HG02678 (cell line): ENCODE data around the gene INPP4B.

Experiments
- ATAC-seq: cut with Tn5 transposase; IDR thresholded peaks from one replicate; pipeline ENCODE4 v1.9.1; 2021; ENCODE audit warnings: mild to moderate bottlenecking, moderate library complexity; ENCODE audit not compliant: unreplicated experiment

The INPP4B gene

GRCh38 chr4:142741995-142742394, 104.1 kb downstream of the INPP4B start:
- ATAC-seq, result no peak

DNA sequence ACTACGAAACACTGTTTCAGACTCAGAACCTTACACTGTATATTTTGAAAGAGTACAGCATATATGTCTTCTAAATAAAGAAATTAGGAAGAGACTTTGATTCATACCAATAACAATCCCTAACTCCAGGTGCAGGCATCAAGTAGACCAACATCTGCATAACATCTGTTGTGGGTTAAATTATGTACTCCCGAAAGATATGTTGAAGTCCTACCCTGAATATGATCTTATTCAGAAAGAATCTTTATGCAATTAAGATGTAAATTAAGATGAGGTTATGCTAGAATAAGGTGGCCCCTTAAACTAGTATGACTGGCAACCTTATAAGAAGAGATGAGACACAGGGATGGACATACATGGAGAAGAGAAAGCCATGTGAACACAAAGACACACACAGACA, 117.9 kb downstream of the INPP4B start:
- no peak for ATAC-seq

DNA sequence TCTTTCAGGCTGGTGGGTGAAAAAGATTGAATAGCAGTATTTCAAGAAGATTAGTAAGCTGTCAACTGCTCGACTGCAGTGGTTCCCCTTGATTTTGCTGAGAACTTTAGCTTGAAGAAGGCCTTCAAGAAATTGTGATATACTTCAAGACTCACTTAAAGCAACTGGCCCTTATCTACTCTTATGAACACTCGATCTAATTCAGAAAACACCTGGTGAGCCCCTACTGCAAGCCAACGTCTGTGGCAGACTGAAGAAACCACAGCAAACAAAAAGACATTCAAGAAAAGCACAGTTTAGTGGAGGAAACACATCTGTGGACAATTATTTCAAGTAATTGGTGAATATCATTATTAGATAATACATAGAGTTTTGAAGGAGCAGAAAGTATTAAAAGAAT, 119.0 kb downstream of the INPP4B start:
- no peak for ATAC-seq

GRCh38 chr4:142725886-142726285, 120.2 kb downstream of the INPP4B start:
- ATAC-seq, result no peak

GRCh38 chr4:142721187-142721586, 124.9 kb downstream of the INPP4B start:
- ATAC-seq, result no peak

DNA sequence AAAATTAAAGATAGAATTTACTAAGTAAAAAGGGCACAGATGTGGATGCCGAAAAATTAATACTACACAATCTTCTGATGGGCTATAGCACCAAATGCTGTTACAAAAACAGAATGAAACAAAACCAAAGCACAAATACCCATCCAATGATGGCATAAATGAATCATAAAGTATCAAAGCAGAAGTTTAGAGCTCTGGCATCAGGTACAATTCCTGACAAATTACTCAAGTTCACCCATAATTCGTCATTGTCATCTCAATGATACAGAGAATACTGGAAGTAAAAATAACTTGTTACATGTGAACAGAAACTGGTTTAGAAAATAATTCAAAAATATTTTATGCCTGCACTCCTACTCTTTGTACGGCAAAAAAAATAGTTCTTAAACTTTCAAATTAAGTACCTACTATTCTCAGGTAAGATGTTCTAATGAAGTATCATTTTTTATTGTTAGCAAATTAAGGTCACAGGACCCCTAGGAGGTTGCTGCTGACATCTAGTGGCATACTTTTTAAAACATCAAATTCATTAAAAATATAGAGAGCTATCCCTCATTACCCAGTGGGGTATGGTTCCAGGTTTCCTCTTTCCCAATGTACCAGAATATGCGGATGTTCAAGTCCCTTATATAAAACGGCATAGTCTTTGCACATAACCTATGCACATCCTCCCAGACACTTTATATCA, 126.1 kb downstream of the INPP4B start:
- ATAC-seq, result no peak

GRCh38 chr4:142718981-142719380, 127.1 kb downstream of the INPP4B start:
- no peak for ATAC-seq

DNA sequence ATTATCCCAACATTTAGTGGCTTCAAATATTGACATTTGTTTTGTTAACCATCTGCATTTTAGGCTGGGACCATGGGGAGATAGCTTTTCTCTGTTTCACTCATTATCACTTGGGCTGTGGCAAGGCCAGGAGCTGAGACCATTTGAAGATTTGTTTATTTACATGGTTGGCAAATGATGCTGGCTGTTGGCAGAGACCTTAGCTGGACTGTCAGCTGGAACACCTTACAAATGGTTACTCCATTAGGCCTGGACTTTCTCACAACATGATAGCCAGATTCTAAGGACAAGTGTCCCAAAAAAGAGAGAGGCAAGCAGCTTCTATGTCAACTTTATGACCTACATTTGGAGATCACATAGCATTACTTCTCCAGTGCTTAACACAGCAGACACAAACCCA, 130.4 kb downstream of the INPP4B start:
- no peak for ATAC-seq

DNA sequence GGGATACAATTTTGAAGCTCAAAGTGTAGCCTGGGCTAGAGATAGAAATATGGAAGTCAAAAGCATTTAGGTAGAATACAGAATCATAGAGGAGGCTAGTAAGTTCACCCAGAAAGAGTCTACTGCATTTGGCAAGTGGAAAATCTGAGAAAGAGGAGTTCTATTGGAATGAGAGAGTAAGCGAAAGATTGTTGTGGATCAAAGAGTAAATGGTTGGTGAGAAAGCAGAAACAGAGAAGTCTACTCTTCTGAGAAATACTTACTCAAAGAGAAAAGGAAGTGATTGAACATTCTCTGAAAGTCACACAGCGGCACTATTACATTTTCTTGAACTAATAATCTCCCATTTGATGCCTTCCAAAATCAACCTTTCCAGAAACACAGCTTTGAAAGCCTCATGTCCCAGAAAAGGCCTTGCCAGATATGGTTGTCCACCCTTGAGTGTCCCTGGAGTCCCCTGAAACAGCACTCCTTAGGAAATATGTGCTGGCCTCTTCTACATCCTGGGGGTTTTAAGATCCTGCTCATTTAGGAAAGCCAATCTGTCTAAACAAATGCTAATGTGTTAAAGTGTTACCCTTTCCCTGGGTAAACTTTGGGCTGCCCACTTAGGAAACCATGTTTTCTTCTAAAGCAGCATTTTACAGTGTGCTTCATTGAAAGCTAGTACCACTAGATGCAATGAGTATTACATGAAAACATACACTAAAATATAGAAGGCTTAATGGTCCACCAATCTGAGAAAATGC, 132.6 kb downstream of the INPP4B start:
- no peak for ATAC-seq

- no peak for ATAC-seq
These were observed 137.9 kb downstream of the INPP4B start for GRCh38 chr4:142708231-142708630.

DNA sequence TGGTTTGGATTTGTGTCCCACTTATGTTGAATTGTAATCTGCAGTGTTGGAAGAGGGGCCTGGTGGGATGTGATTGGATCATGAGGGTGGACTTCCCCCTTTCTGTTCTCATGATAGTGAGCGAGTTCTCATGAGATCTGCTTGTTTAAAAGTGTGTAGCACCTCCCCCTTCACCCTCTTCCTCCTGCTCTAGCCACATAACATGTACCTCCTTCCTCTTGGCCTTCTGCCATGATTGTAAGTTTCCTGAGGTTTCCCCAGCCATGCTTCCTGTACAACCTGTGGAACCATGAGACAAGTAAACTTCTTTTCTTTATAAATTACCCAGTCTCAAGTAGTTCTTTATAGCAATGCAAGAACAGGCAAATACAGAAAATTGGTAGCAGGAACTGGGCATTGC, 138.7 kb downstream of the INPP4B start:
- ATAC-seq, result no peak

DNA sequence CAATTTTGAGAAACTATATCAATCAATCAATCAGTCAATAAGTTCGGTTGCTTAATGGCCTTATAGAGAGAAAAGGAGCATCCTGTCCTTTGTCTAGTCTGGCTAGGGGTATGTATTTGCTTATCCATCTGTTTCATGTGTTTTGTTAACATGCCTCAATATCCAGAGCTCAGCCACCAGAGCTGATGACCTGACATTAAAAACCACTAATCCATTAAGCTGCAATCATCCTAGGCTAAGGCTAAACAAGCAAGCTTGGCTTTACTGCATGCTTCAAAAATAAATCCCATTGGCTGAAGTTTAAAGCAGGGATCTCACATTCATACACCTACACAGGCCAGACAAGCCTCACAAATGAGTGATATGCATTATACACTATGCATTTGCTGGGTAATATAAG, 139.7 kb downstream of the INPP4B start:
- no peak for ATAC-seq

DNA sequence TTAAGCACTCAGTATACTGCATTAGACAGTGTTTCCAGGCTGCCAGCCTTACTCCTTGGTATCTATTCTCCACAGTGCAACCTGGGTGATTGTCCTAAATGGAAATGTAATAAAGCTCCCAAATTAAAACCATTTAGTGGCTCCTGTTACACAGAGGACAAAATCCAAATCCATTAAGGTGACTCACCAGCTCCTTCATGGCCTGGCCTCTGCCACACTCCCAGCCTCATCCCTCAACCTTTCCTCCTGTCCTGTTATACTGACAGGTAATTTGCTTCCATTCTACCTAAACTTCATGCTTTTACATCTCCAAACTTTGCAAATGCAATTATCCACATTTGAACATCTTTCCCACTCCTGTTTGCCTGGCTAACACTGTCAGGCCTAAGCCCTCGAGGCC, 140.3 kb downstream of the INPP4B start:
- no peak for ATAC-seq

DNA sequence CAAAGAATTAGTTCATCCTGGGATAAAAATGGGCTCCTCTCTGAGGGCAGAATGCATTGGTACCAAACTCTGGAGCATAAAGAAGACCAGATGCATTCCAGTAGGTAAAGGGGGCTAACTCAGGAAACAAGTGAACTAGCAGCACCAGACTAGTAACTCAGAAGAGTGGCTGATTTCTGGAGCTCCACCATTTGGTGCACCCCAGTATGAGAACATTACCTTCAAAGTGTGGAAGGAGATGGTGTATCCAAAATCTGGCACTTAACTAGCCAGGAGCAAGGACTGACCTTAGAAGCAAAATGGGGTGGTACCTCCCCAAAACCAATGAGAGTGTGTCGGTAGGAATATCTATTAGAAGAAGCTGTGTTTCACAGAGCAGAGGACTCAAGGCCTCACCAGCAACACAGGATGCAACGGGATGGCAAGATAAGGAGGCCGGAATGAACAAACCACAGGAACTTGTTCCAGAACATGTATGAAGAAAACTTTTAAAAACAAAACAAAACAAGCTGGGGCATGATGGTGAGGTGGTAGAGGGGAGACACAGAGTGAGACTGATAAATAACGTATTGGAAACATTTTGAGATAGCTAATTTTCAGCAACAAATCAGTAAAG, 142.3 kb downstream of the INPP4B start:
- ATAC-seq, result no peak

GRCh38 chr4:142701017-142701416, 145.1 kb downstream of the INPP4B start:
- ATAC-seq, result no peak

- ATAC-seq, result no peak
These were observed 145.6 kb downstream of the INPP4B start for GRCh38 chr4:142700531-142700930.

GRCh38 chr4:142698552-142698951, 147.5 kb downstream of the INPP4B start:
- no peak for ATAC-seq

- no peak for ATAC-seq
These were observed 148.2 kb downstream of the INPP4B start for GRCh38 chr4:142697928-142698327.

DNA sequence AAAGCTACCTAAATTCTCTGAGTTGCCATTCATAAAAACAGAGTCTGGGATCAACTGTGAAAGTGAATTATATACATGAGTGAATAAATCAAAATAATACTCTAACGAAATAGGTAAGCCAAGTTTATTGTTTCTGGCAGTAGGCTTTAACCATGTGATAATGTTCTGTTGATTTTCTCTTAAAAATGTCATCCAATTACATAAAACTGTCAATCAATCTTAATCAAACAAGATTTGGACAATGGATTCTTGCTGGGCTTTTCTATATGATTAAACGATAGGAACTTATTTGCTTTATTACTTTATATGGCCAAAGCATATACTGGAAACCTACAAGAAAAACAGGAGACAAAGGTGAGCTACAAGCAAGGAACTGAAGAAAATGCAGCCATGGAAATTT, 148.8 kb downstream of the INPP4B start:
- no peak for ATAC-seq

DNA sequence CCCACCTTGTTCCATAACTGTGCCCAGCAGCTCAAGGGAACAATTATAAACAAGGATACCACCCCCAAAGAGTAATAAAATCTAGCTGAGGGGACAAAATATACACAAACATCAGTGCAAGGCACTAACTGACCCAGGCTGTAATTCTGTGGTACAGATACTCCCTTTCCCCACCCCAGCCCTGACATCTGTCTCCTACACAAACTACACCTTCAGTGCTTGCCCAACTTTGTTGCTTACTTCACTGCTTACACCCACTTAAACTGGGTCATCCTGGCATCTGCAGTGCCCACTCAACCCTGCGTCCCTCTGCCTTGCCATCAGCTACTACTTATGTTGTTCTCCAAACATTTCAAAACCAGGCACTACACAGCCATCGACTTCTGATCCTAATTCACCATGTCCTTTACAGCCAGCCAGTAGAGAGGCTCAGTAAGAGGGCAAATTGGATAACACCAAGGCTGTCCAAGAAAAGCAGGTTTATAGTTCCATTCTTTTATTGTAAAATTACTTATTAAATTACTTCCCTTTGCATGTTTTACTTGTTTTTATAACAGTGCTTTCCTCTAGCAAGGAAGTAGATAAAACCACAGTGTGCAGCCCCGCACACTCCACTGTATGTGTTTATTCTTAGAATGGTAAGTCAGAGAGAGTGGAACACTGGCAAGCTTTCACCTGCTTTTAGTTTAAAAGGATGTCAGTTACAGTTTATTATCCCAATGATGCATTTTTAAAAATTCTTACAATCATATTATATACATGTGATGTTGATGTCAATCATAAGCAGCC, 149.6 kb downstream of the INPP4B start:
- ATAC-seq, result no peak

DNA sequence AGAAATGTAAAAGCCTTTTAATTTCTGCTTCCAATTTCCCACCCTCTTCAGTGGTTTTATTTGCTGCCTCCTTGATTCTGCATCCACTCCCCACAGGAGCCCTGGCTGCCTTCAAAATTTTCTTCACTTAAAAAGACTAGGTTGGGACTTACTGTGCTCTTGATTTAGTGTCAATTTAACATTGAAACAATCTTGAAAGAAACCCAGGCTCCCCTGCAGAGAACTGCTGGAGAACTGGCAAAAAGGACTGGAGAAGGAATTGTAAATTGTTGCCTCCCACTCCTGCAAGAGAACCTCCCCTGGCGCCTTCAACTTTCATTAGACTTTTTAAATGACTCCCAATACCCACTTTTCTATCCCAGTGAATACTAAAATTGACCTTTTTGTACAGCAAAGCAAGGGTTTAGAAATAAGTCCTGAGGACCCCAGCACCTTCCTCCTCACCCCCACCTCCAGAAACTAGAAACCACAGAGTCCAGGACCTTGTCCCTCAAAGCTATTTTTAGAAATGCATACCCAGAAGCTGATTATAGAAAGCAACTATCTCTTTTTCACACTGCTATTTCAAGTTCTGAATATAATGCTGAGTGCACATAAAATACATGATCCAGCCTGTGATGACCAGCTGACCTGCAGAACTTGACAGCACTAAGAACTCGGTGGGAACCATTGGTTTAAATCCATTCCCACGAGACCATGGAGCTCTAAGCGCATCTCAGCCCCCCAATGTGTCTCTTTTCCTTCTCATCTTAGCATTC, 155.5 kb downstream of the INPP4B start:
- ATAC-seq, result no peak
